C4-2B (cell line): Measurements from ENCODE around the gene COL24A1.

Experiments
- ZFX ChIP-seq: fragments of 450-650 bp; IDR thresholded peaks from 2 replicates; pipeline ENCODE4 v1.6.1; 2017
- TF ChIP-seq, protein P1 (sequence below): fragments of 450-650 bp; conservative IDR thresholded peaks from 2 replicates; pipeline ENCODE4 v1.5.1; 2017; ENCODE audit warnings: mild to moderate bottlenecking

DNA sequence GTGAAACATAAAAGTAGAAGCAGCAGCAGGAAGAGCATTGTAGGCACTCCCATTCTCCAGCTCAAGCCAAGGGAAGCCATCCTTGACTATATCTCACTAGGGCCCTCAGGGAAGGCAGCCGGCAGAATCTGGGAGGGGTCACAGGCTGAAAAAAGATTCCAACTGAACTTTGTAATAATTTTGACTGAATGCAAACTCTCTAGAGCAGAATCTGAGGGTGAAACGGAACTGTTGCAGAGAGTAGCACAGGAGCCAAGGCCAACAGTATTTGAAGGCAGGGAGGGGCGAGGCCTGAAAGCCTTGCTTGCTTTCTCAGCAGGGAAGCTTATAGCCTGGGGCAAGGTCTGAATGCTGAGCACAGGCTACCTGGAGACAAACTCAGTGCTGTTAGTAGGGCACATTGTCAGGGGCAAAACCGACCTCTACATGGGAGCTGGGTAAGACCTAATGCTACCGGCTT is 180.6 kb downstream of the COL24A1 start:
- TF ChIP-seq, protein P1, sequence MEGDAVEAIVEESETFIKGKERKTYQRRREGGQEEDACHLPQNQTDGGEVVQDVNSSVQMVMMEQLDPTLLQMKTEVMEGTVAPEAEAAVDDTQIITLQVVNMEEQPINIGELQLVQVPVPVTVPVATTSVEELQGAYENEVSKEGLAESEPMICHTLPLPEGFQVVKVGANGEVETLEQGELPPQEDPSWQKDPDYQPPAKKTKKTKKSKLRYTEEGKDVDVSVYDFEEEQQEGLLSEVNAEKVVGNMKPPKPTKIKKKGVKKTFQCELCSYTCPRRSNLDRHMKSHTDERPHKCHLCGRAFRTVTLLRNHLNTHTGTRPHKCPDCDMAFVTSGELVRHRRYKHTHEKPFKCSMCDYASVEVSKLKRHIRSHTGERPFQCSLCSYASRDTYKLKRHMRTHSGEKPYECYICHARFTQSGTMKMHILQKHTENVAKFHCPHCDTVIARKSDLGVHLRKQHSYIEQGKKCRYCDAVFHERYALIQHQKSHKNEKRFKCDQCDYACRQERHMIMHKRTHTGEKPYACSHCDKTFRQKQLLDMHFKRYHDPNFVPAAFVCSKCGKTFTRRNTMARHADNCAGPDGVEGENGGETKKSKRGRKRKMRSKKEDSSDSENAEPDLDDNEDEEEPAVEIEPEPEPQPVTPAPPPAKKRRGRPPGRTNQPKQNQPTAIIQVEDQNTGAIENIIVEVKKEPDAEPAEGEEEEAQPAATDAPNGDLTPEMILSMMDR, result no peak
- TF ChIP-seq ZFX, result no peak
